K562 (cell line): ENCODE data around the gene NDUFS3. TPM values are rescaled to one million over a fixed set of nuclear protein-coding genes. Genes with fewer than 3 reads are reported as not detected.

Source experiments
- CUX1 ChIP-seq: fragments of 200-800 bp; sonication (Bioruptor generic); IDR thresholded peaks from 2 replicates; pipeline ENCODE4 v1.6.1; 2016; ENCODE audit warnings: missing genetic modification characterization, missing compliant biosample characterization
- GATAD2B ChIP-seq: fragments of 450-650 bp; IDR thresholded peaks from 2 replicates; pipeline ENCODE4 v1.6.1; 2017; ENCODE audit warnings: mild to moderate bottlenecking, borderline replicate concordance
- RREB1 ChIP-seq: fragments of 250-450 bp; sonication (Bioruptor Pico); IDR thresholded peaks from 2 replicates; pipeline ENCODE4 v1.4.0; 2020
- SRSF7 ChIP-seq: fragments of 200-400 bp; formaldehyde crosslinking; optimal IDR thresholded peaks from 2 replicates; pipeline ENCODE3; 2017; ENCODE audit warnings: mild to moderate bottlenecking, low read depth, low read length
- polyA plus RNA-seq, 8 experiments: library from polyadenylated mRNA; depleted of rRNA in 4 of 8; stranded (reverse) in 5 of 8; unstranded in 3 of 8; fragments of >200 nt; fragmentation: Nextera tagmentation in 2 of 8; fragmentation: Illumina TruSeq in 1 of 8; extraction: Ambion mirVana in 2 of 8; extraction: Trizol in 1 of 8; gene quantifications; 2 replicates each; pipeline versions ENCODE4 v1.2.1 to v1.2.3, GENCODE V29; 2011 to 2014; ENCODE audit warnings: inconsistent platforms in 1 of 8, missing spikeins in 1 of 8
- total RNA-seq, 7 experiments: library from RNA; depleted of rRNA in 6 of 7; stranded (reverse); fragments of >200 nt in 6 of 7; fragmentation: Illumina TruSeq in 2 of 7; extraction: Trizol in 2 of 7; gene quantifications; 2 replicates each; pipeline versions ENCODE4 v1.2.1 to v1.2.3, GENCODE V29; 2011 to 2021; ENCODE audit warnings: low replicate concordance in 1 of 7
- TF ChIP-seq, protein P1 (sequence below): sonication (generic); formaldehyde crosslinking; IDR thresholded peaks from 2 replicates; pipeline ENCODE4 v1.8.1; 2023; ENCODE audit warnings: mild to moderate bottlenecking, missing genetic modification reagents
- TF ChIP-seq, protein P2 (sequence below): sonication (generic); formaldehyde crosslinking; IDR thresholded peaks from 2 replicates; pipeline ENCODE4 v1.8.1; 2022; ENCODE audit warnings: missing genetic modification reagents
- TF ChIP-seq, protein P3 (sequence below): fragments of 200-800 bp; sonication (Bioruptor generic); IDR thresholded peaks from 2 replicates; pipeline ENCODE4 v1.6.1; 2017; ENCODE audit warnings: missing genetic modification characterization, missing compliant biosample characterization

The NDUFS3 gene
- total and polyA plus RNA-seq, 9 of the 15 experiments (the other 6 are each of a cell fraction or from before 2014, with no cell fraction given): 38.7 to 341 (median 194) TPM

GRCh38 chr11:47571895-47572294 lies 7.0 kb upstream of the NDUFS3 start (continued):
- TF ChIP-seq, protein P1, sequence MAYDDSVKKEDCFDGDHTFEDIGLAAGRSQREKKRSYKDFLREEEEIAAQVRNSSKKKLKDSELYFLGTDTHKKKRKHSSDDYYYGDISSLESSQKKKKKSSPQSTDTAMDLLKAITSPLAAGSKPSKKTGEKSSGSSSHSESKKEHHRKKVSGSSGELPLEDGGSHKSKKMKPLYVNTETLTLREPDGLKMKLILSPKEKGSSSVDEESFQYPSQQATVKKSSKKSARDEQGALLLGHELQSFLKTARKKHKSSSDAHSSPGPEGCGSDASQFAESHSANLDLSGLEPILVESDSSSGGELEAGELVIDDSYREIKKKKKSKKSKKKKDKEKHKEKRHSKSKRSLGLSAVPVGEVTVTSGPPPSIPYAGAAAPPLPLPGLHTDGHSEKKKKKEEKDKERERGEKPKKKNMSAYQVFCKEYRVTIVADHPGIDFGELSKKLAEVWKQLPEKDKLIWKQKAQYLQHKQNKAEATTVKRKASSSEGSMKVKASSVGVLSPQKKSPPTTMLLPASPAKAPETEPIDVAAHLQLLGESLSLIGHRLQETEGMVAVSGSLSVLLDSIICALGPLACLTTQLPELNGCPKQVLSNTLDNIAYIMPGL (CRISPR knock-in tag): no peak
- TF ChIP-seq, protein P2, sequence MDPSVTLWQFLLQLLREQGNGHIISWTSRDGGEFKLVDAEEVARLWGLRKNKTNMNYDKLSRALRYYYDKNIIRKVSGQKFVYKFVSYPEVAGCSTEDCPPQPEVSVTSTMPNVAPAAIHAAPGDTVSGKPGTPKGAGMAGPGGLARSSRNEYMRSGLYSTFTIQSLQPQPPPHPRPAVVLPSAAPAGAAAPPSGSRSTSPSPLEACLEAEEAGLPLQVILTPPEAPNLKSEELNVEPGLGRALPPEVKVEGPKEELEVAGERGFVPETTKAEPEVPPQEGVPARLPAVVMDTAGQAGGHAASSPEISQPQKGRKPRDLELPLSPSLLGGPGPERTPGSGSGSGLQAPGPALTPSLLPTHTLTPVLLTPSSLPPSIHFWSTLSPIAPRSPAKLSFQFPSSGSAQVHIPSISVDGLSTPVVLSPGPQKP (CRISPR knock-in tag): no peak
- TF ChIP-seq SRSF7: no peak
- TF ChIP-seq, protein P3, sequence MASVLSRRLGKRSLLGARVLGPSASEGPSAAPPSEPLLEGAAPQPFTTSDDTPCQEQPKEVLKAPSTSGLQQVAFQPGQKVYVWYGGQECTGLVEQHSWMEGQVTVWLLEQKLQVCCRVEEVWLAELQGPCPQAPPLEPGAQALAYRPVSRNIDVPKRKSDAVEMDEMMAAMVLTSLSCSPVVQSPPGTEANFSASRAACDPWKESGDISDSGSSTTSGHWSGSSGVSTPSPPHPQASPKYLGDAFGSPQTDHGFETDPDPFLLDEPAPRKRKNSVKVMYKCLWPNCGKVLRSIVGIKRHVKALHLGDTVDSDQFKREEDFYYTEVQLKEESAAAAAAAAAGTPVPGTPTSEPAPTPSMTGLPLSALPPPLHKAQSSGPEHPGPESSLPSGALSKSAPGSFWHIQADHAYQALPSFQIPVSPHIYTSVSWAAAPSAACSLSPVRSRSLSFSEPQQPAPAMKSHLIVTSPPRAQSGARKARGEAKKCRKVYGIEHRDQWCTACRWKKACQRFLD (CRISPR knock-in tag): no peak
- TF ChIP-seq GATAD2B: no peak
- TF ChIP-seq RREB1: no peak
- no peak for TF ChIP-seq CUX1 (CRISPR knock-in tag)
